T-helper 2 cell treated with Interferon-gamma antibody and Interleukin-4, amounts not matched to agents 100 ng/mL and 5 ng/mL, for 36 hours (primary cell): Measurements from ENCODE around the gene AAK1. TPM values are rescaled to one million over a fixed set of nuclear protein-coding genes. Genes with fewer than 3 reads are reported as not detected.

Source experiments
- intact Hi-C: fragments of 100-400 bp; cut with micrococcal nuclease; formaldehyde crosslinking; loops from one replicate; pipeline ENCODE4 v1.15.1; 2023
- total RNA-seq: library from RNA; stranded (reverse); gene quantifications from 2 replicates; pipeline ENCODE4 v1.2.3, GENCODE V29; 2022

The AAK1 gene
- total RNA-seq, 1 donor from 2014 or later = 113 TPM

GRCh38 chr2:69603146-69603743 lies 40.3 kb downstream of the AAK1 start:
- intact Hi-C loops = no loop called here

DNA sequence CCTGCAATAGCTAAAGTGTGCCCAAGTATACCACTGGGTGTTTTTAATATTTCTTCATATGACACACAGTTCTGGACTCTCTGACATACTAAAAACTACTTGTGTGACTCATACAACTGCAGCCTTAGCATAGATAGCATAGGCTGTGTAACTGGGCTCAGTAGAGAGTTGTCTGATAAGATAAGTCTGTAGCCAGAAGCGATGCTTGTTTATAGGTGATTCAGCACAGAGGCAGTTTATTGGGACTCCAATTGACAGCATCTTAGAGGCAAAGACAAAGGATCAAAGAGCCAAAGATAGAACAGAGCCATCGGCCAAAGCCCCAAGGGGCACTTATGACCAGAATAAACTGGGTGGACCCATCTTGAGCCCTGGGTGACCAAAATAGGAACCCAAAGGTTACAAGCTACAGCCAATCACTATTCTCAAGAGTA lies 42.3 kb downstream of the AAK1 start:
- intact Hi-C loops = loop anchor here (2.0 kb wide), 2 partner anchors 16 to 44 kb away; no protein-coding TSS in a partner anchor

DNA sequence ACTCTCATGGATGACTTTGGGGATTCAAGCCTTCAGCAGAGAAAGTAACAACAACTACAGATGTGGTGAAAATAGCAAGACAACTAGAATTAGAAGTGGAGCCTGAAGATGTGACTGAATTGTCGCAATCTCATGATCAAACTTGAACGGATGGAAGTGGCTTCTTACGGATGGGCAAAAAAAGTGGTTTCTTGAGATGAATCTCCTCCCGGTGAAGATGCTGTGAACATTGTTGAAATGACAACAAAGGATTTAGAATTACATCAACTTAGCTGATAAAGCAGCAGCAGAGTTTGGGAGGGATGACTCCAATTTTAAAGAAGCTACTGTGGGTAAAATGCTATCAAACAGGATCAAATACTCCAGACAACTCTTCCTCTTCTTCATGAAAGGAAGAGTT lies 43.1 kb downstream of the AAK1 start:
- intact Hi-C loops = loop anchor here (2.0 kb wide), 2 partner anchors 16 to 44 kb away; no protein-coding TSS in a partner anchor

DNA sequence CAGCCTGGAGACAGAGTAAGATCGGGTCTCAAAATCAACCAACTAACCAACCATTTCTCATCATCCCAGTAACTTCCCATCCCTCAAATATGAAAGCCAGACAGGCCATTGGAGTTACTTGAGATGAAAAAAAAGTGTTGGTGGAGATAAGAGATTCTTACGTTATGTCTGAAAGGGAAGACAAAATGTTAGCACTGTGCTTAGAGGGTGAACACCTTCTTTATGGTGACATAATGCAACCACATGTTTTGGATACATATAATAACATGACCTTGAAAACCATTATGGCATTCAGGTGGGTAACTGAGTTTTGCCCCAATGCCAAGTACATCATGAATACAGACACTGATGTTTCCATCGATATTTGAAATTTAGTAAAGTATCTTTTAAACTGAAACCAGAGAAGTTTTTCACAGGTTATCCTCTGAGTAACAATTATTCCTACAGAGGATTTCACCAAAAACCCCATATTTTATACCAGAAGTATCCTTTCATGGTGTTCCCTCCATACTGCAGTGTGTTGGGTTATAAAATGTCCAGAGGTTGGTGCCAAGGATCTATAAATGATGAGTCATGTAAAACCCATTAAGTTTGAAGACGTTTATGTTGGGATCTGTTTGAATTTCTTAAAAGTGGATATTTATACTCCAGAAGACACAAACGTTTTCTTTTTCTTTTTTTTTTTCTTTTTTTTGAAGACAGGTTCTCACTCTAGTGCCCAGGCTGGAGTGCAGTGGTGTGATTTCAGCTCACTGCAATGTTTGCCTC lies 45.5 kb downstream of the AAK1 start:
- intact Hi-C loops = no loop called here

DNA sequence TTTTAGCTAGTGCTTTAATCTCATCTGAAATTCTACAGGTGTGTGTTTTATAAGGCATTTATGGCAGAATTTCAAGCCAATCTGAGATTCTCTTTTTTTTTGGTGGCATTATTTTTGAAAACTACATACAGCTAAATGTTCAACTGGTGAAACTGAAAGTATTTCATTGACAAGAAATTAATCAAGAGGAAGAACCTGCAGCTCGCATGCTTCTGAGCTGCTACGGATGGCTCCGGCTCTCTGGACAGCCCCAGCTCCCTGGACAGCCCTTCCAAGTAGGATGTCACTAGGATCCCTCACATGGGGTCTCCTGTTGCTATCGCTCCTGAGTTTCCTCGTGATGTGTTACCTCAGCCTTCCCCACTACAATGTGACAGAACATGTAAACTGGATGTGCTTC lies 46.4 kb downstream of the AAK1 start:
- intact Hi-C loops = no loop called here

- intact Hi-C loops = no loop called here
Measured at GRCh38 chr2:69594341-69594740, 49.2 kb downstream of the AAK1 start.

DNA sequence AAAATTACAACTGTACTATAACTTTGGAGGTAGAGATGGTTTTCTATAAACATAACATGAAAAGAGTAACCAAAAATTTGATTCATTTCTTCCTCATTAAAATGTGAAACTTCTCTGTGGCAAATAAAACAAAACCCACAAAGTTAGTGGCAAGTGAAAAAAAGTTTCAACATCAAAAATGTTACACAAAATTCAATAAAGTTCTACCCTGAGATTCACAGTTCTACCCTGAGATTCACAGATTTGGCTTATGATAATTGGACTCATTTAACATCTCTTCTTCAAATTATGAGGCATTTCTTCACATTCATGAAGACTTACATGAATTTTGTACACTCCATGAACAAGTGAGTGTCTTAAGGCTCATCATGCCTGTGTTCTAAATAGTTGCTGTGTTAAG lies 51.0 kb downstream of the AAK1 start:
- intact Hi-C loops = no loop called here

- intact Hi-C loops = no loop called here
Measured at GRCh38 chr2:69589973-69590652, 53.4 kb downstream of the AAK1 start.

DNA sequence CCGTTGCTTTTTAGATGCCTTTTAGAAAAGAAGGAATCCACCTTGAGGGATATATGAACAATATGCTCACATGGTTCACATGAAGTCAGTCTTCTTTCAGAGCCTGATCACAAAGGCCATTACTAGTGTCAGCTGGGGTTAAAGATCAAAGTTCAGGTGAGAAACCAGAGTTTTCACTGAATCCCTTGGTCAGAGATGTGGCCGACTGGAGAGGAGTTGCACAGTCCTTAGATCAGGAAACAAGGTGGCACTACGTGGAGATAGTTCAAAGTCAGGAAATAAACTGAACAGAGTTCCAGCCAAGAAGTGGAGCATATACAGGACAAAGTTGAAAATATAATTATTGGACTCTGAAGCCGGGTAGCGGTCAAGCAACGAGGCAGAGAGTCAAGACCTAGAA lies 54.6 kb downstream of the AAK1 start:
- intact Hi-C loops = no loop called here

DNA sequence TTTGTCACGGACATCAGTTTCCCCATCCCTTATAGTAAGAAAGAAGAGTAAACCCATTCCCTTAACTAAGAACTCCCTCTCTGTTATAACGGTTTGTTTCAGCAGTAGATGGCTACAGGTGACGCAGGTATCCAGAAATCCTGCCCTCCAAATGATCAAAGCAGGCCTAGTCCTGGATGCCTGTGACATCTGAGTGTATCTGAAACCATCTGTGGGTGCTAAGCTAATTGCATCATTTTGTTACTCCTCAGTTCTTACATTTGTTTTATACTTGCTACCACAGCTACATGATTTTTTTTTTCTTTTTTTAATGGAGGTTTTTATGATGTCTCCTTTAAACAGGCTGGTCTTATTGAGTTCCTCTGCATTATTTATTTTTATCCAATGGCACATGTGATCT lies 55.1 kb downstream of the AAK1 start:
- intact Hi-C loops = no loop called here

DNA sequence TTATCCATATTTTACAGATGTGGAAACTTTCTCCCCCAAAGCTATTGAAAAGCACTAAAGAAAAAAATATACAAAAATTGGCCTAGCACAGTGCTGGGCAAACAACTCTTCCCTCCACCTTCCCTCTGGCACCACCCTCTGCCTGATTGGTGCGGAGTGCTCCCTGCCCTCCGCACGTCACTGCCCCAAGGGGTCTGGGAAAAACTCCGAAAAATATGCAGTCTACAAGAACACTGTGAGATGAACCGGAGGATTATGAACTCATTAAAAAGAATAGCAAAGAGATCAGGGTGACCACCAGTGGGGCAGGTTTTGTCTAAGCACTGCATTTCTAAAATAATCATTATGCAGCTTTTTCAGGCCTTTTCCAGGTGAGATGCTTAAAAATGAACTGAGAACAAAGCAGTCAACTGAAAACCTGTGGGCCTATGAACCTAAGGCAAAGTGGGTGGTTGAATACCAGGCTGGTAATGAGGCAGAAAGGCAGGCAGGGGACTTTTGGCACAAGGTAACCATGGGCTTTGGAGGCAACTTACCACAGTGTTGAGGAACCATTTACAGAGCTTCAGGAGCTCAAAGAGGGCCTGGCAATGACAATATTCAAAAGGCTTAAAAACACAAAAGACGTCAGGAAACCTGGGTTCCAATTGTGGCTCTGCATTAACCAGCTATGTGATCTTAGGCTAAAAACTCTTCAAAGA lies 57.5 kb downstream of the AAK1 start:
- intact Hi-C loops = no loop called here

DNA sequence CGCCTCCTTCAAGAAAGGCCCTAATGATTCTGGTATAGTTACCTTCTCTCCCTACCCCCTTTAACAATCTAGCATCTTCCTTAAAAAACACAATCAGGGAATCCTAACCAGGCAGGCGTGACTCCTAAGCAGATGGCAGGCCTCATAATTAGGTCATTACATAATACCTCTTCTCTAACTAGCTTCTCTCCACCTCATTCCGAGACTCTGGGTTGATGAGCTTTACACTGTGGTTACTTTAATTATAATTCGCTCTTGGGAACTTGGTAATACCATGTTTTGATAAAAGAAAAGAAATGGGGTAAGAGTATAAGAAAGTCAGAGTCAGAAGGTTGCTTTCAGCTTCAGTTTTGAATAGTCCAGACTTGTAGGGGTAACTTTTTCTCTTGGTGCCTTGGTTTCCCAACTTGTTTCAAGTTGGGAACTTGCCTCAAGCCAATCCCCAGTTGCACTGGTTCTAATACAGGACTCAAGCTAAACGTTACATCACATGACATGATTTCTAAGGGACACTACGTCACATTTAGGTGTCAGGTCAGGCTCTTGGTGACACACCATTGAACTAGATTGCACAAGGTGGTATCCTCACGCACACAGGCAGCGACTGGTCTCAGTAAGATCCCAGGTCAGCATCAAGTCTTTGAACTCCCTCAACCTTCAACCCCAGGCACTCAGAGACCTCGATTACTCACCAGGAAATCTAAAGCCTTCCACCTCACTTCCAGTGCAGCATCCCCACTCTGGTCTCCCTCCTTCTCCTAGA lies 59.2 kb downstream of the AAK1 start:
- intact Hi-C loops = no loop called here

DNA sequence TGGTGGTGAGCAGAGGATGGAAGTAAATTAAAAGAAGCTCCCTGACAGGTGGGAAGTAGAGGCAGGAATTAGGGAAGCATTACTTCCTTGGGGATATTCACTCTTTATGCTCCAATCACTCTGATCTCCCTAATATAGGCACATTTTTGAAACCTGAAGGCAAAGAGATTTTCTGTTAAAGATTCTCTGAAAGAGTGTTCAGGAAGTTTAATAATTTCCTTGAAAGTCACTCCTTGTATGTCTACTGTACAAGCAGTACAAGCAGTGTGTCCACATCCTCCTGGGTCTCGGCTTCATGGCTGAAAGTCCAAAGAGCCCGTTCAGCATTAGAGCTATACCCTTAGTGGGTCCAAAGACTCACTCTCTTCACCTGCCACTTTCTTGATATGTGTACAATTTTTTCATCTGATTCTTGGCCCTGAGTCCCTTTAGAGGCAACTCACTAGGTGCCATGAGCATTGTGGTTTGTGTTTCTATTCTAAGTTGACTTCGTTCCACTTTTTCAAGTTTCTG lies 60.2 kb downstream of the AAK1 start:
- intact Hi-C loops = no loop called here

DNA sequence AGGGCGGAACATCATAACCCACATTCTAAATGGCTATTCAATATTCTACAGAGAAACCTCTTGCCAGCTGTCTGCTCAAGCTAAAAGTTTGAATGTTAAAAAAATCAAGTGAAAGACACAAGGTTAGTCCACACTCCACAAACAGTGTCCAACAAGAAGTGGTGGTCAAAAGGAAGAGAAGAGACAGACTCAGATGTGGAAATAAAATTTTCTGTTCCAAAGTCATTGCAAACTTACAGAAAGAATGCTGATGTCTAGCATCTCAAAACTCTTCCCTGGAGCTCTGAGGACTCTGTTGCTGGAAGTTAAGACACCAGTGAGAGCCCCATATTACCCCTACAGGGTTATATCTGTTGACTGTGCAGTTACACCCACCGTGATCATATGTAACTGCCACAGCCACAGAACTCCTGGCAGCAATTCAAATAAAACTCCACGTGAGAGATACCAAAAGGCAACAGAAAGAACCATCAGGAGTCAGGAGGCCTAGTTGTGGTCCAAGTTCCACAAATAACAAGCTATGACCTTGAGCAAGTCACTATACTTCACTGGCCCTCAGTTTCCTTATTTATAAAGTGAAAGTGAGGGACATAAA lies 60.9 kb downstream of the AAK1 start:
- intact Hi-C loops = no loop called here

DNA sequence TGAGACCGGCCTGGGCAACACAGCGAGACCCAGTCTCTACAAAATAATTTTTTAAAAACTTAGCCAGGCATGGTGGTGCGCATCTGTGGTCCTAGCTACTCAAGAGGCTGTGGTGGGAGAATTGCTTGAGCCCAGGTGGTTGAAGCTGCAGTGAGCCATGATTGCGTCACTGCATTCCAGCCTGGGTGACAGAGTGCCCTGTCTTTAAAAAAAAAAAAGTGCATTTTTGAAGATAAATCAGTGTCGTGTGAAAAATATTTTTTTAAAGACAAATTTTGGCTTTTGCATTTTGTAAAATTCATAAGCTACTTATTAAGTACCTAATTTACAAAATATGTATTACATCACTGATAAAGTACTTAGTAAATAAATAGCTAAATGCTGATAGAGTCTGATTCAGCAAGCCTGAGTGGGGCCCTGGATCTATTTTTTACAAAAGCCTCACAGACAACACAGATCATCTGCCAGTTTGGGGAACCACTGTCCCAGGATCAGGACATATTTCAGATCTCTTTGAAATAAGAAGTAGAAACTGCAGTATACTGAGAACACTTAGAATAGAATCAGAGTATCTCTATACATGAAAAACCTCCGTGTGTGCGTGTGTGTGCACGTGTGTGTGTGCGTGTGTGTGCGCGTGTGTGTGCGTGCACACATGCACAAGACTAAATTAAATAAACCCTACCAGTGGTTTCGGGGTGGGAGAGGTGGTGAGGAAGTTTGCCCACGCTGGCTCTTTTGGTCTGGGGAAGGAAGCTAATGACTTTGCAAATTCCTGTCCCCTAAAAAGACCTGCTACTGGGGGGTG lies 61.6 kb downstream of the AAK1 start:
- intact Hi-C loops = no loop called here

DNA sequence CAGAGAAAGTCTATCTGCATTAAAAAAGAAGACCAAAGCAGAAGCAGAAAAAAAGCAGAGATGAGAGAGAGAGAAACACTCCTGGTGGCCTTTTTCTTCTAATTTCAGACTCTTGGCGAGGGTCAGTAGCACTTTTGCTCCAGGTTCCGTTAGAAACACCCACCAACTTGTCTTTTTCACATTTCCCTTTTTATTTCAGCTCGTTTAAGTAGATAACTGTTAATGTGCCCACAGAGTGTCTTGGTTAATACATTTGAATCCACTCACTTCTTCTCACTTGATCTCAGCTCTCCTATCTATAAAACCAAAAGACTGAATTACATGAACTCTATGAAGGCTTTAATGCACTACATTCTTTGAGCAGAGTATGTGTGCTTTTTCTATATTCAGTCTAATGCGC lies 63.1 kb downstream of the AAK1 start:
- intact Hi-C loops = no loop called here

DNA sequence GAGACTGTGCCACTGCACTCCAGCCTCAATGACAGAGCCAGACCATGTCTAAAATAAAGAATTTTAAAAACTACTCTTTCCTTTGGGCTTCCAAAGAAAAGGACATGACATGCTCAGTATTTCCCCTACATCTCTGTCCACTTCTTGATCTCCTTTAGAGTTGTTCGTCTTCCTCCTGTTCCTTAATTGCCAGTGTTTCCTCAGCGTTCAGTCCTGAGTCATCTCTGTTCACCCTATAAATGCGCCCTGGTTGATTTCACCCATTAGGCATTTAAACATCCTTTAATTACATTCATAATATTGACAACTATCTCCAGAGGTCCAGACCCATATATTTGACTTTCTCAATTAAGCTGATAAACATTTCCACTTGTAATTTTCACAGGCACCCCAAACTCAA lies 64.0 kb downstream of the AAK1 start:
- intact Hi-C loops = no loop called here

DNA sequence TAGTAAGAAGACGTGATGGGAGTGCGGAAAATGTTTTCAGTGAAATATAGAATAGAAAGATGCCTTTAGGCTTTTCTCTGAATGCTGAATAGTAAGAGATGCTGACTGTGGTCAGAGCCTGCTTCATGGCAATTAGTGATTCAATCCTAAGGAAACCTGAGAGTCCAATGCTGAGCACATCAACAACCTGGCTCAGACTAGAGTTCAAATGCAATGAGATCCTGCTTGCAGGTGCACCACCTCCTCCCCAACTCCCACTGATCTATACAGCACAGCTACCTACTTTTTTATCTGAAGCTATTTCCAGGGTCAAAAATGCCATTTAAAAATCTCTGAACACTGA lies 65.4 kb downstream of the AAK1 start:
- intact Hi-C loops = no loop called here

DNA sequence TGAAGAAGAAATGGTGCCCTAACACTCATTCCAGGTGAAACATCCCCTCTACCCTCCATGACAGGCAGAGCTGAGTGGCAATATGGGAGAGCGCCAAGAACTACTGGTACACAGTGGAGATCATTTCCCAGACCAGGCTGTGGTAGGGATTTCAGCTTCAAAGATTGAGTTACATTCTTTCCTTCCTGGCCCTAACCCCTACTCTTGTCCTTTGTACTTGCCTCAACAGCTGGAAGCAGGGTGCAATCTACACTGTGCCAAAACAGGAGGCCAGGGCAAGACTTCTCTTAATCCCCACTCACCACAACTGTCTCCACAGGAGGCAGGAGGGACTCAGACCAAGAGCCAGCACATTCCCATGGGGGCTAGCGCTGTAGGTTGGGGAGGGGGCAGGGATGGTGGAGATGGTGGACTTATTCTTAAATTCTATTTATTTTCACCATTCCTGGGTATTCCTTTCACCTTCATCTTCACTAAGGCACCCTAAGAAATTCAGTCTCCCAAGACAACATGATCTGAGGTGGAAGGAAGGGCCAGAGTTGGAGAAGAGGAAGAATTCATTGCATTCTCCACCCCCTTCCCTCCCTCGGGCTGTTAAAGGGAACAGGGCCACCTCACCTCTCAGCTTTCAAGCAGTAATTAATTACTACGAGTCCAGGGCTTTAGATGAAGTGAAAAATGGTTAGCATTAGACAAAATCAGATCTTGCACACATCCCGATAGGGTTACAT lies 65.9 kb downstream of the AAK1 start:
- intact Hi-C loops = no loop called here
